ENCODE measurements around the gene NRXN3. TPM values are rescaled to one million over a fixed set of nuclear protein-coding genes. Genes with fewer than 3 reads are reported as not detected.

The NRXN3 gene
- total RNA-seq, 2 donors from 2014 or later = 1.2 to 7.8 TPM

DNA sequence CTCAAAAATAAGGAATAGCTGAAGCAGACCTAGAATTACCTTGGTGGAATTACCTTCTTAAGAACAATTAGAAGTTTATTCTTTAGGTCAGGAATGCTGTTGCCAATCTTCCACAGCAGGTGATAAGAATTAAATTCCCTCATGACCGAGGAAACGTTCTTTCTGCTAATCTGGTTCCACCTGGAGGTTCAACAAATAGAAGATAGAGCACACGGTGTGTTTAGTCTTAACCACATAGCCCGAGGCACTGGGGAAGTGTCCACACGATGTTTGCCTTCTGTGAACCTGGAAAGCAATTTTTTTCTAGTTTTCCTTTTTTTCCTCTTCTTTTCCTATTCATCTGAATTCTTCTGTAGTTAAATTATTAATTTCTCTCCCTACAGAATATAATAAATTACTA, 906.9 kb downstream of the NRXN3 start:
- no peak for DNase-seq
- H3K27ac ChIP-seq = no peak overlapping the region
- no peak overlapping the region for H3K4me3 ChIP-seq
- no peaks in the 10 kb centered on the region for H3K27me3 ChIP-seq
- TF ChIP-seq, protein P1, sequence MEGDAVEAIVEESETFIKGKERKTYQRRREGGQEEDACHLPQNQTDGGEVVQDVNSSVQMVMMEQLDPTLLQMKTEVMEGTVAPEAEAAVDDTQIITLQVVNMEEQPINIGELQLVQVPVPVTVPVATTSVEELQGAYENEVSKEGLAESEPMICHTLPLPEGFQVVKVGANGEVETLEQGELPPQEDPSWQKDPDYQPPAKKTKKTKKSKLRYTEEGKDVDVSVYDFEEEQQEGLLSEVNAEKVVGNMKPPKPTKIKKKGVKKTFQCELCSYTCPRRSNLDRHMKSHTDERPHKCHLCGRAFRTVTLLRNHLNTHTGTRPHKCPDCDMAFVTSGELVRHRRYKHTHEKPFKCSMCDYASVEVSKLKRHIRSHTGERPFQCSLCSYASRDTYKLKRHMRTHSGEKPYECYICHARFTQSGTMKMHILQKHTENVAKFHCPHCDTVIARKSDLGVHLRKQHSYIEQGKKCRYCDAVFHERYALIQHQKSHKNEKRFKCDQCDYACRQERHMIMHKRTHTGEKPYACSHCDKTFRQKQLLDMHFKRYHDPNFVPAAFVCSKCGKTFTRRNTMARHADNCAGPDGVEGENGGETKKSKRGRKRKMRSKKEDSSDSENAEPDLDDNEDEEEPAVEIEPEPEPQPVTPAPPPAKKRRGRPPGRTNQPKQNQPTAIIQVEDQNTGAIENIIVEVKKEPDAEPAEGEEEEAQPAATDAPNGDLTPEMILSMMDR (IDR thresholded peaks at IDR 0.05) = no peak
- H3K9ac ChIP-seq (ENCODE audit: low read depth in 2 of 2, low read length in 2 of 2) = no peak overlapping the region
- no peaks in the 10 kb centered on the region for H3K36me3 ChIP-seq
- no peaks in the 10 kb centered on the region for H3K9me3 ChIP-seq
- intact Hi-C loops (cut with DNase I) = no loop called here
- H3K4me1 ChIP-seq = no peaks in the 10 kb centered on the region

DNA sequence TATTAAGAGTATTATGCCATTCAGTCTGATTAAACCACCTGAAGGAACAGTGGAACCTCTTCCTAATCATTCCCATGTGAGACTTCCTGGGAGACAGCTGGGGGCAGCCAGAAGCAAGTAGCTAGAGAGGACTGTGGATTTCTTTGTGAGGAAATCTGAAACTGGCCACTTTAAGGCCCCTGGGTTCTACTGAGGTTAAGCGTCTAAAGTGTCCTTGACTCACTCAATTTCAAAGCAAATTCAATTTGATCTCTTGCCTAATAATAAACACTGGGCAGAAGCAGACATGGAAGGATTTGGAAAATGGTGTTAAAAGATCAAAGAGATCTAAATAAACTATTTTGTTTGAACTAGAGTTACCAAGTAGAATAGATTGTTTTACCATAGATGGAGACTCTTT, 909.9 kb downstream of the NRXN3 start:
- Histone ChIP-seq H3K36me3 (no peaks in the 10 kb centered on the region), H3K4me1 (no peaks in the 10 kb centered on the region), H3K27ac (no peak overlapping the region), H3K9me3 (no peaks in the 10 kb centered on the region), H3K9ac (ENCODE audit: low read depth in 2 of 2, low read length in 2 of 2) (no peak overlapping the region), H3K27me3 (no peaks in the 10 kb centered on the region), H3K4me3 (no peak overlapping the region)
- DNase-seq = no peak
- TF ChIP-seq, protein P1 (IDR thresholded peaks at IDR 0.05) = no peak
- intact Hi-C loops (cut with DNase I) = no loop called here

- Histone ChIP-seq H3K4me1 (no peaks in the 10 kb centered on the region), H3K4me3 (no peak overlapping the region), H3K9me3 (no peaks in the 10 kb centered on the region), H3K9ac (ENCODE audit: low read depth in 2 of 2, low read length in 2 of 2) (no peak overlapping the region), H3K36me3 (no peaks in the 10 kb centered on the region), H3K27me3 (no peaks in the 10 kb centered on the region), H3K27ac (no peak overlapping the region)
- intact Hi-C loops (cut with DNase I) = no loop called here
- DNase-seq = no peak
- TF ChIP-seq, protein P1 (IDR thresholded peaks at IDR 0.05) = no peak
These were observed 912.7 kb downstream of the NRXN3 start for GRCh38 chr14:79082883-79083282.

GRCh38 chr14:79083356-79083755, 913.2 kb downstream of the NRXN3 start:
- Histone ChIP-seq H3K4me3 (no peak overlapping the region), H3K9ac (ENCODE audit: low read depth in 2 of 2, low read length in 2 of 2) (no peak overlapping the region), H3K9me3 (no peaks in the 10 kb centered on the region), H3K27ac (no peak overlapping the region), H3K4me1 (no peaks in the 10 kb centered on the region), H3K36me3 (no peaks in the 10 kb centered on the region), H3K27me3 (no peaks in the 10 kb centered on the region)
- TF ChIP-seq, protein P1 (IDR thresholded peaks at IDR 0.05) = no peak
- no peak for DNase-seq
- intact Hi-C loops (cut with DNase I) = no loop called here

GRCh38 chr14:79084861-79085260, 914.7 kb downstream of the NRXN3 start:
- intact Hi-C loops (cut with DNase I) = no loop called here
- TF ChIP-seq, protein P1 (IDR thresholded peaks at IDR 0.05) = no peak
- no peak overlapping the region for H3K4me3 ChIP-seq

GRCh38 chr14:79089576-79089975, 919.4 kb downstream of the NRXN3 start:
- H3K4me3 ChIP-seq = no peak overlapping the region
- H3K27me3 ChIP-seq = no peaks in the 10 kb centered on the region
- no peak overlapping the region for H3K27ac ChIP-seq
- TF ChIP-seq, protein P1 (IDR thresholded peaks at IDR 0.05) = no peak
- no peaks in the 10 kb centered on the region for H3K9me3 ChIP-seq
- H3K4me1 ChIP-seq = no peaks in the 10 kb centered on the region
- H3K9ac ChIP-seq (ENCODE audit: low read depth in 2 of 2, low read length in 2 of 2) = no peak overlapping the region
- intact Hi-C loops (cut with DNase I) = no loop called here
- no peaks in the 10 kb centered on the region for H3K36me3 ChIP-seq
- DNase-seq = no peak

More at GRCh38 chr14:79084861-79085260, 914.7 kb downstream of the NRXN3 start:
- Histone ChIP-seq H3K27me3 (no peaks in the 10 kb centered on the region), H3K4me1 (no peaks in the 10 kb centered on the region), H3K36me3 (no peaks in the 10 kb centered on the region), H3K27ac (no peak overlapping the region), H3K9me3 (no peaks in the 10 kb centered on the region), H3K9ac (ENCODE audit: low read depth in 2 of 2, low read length in 2 of 2) (no peak overlapping the region)
- DNase-seq = no peak

Measured in colonic mucosa (tissue), 4 donors.